Stimulated activated CD4-positive, alpha-beta T cell treated with anti-CD3 and anti-CD28 coated beads, TNF-alpha, amount 100 ng/mL, for 4 hours (primary cell): ENCODE data around the gene GSN.

Experiments used
- DNase-seq, 3 experiments: peaks; one replicate each; pipeline ENCODE4 v3.0.0-alpha.2; 2020; ENCODE audit warnings: low read depth in 3 of 3

GSN gene

GRCh38 chr9:121267689-121268597 lies at the start of gene GSN:
Gene GSN (plus strand): TSS chr9:121268162. CDS start chr9:121301972, 33,810 bp downstream.
- peak in 2 of 3 experiments; percentile 13 to 18 for DNase-seq

DNA sequence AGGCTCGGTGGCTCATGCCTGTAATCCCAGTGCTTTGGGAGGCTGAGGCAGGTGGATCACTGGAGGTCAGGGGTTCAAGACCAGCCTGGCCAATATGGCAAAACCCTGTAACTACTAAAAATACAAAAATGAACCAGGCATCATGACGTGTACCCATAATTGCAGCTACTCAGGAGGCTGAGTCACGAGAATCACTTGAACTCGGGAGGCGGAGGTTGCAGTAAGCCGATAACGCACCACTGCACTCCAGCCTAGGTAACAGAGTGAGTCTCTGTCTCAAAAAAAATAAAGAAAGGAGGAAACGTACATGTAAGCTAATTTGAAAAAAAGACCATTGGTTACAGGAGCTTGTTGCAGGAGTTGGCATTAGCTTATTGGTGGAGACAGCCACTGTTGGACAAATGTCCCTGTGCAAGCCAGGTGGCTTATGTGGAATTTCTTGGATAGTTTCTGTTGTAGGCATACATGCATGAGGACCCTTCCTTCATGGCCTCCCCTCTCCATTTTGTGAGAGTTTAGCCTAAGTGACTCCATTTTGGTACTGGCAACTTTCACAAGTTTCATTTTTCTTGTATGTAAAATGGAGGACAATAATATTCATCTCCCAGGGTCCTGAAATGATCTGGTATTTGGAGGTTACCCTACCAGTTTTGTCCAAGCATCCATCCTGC lies 49.5 kb upstream of the GSN start:
- no peak for DNase-seq

GRCh38 chr9:121219530-121219929 lies 48.4 kb upstream of the GSN start:
- no peak for DNase-seq

GRCh38 chr9:121220996-121221663 lies 46.8 kb upstream of the GSN start:
- DNase-seq, result no peak

- DNase-seq, result no peak
Measured at GRCh38 chr9:121221664-121222055, 46.3 kb upstream of the GSN start.

- DNase-seq, result no peak
Measured at GRCh38 chr9:121222524-121223171, 45.3 kb upstream of the GSN start.

GRCh38 chr9:121225240-121225639 lies 42.7 kb upstream of the GSN start:
- DNase-seq, result no peak

GRCh38 chr9:121226175-121226574 lies 41.8 kb upstream of the GSN start:
- DNase-seq, result no peak

DNA sequence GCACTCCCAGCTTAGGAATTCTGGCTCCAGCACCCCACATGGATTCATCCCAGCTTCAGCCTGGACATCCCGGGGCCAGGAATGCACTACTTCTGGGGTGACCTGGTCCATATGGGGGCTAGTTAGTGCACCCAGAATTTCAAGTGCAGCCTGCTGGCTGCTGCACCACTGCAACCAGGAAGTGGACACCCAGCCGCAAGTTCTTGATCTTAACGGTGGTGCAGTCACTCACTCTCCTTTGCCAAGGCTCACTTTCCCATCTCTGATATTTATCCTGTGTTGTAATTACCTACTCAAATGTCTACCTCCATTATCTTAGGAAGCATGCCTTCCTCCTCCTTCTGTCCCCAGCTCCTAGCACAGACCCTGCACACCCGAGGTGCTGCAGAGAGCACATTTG lies 40.1 kb upstream of the GSN start:
- DNase-seq, result no peak

- DNase-seq, result no peak
Measured at GRCh38 chr9:121230256-121230655, 37.7 kb upstream of the GSN start.

DNA sequence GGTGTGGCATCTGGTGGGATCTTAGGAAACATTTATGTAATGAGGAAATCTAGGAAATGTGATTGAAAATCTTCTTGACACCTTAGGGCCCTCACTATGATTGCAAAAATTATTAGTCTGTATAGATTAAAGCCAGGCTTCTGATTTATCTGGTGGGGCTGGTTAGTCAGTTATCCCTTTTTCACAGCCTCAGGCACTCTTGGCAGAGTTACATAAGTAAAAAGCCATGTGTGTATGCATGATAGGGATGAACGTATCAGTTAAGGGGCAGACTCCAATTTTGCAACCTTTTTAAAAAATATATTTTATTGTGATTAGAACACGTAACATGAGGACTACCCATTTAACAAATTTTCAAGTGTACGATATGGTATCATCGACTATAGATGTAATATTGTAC lies 35.7 kb upstream of the GSN start:
- DNase-seq, result no peak

- DNase-seq, result no peak
Measured at GRCh38 chr9:121233906-121234831, 33.8 kb upstream of the GSN start.

- DNase-seq, result no peak
Measured at GRCh38 chr9:121234832-121235161, 33.2 kb upstream of the GSN start.

DNA sequence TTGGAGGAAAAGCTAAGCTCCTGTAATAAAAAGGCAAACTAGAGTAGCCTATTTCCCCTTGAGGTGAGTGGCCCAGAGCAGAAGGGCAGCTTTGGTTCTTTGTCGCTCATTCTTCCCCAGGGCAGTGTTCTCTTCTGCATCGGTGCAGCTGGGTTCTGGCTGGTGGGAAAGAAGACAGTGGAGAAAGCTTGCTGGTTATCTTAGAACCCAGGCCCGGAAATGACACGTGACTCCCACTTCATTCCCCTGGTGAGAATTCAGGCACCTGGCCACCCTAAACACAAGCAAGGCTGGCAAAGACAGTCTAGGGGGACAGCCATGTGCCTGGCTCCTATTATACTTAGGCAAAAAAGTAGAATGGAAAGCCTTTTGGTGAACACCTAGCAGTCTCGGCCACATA lies 32.5 kb upstream of the GSN start:
- no peak for DNase-seq

GRCh38 chr9:121237916-121238315 lies 30.0 kb upstream of the GSN start:
- DNase-seq, result no peak

GRCh38 chr9:121239071-121239470 lies 28.9 kb upstream of the GSN start:
- no peak for DNase-seq

GRCh38 chr9:121239851-121240250 lies 28.1 kb upstream of the GSN start:
- no peak for DNase-seq

DNA sequence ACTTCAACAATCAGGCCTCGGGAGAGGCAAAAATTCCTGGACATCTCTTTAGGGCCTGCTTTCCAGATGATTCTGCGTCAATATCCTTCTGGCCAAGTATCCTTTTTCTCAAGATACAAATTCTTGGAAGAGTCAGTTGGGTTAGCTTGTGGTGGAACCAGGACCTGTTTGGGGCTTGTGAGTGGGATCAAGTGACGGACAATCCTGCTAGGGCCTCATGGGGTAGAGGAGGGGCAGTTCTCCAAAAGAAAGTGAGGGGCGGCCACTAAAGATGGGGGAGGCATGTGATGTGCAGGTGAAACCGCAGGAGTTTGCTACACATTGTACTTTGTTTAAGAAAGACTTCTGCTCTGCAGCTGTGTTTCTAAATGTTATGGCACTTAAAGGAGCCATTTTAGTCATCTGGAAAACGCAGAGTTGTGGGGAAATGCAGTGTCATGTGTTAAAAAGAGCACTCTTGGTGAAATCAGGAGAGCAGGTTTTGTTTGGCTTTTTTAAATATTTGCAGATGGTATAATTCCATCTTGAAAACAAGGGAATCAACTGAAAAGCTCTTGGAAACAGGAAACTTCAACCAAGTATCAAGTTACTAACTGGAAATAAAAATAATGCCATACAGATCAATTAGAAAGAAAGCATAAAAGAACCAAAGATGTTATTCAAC lies 27.4 kb upstream of the GSN start:
- DNase-seq, result no peak

- DNase-seq, result no peak
Measured at GRCh38 chr9:121242219-121242958, 25.6 kb upstream of the GSN start.

- no peak for DNase-seq
Measured at GRCh38 chr9:121242959-121243346, 25.0 kb upstream of the GSN start.
